Transverse colon (tissue), 4 donors: ENCODE measurements around the gene SLC22A23. TPM values are rescaled to one million over a fixed set of nuclear protein-coding genes. Genes with fewer than 3 reads are reported as not detected.

Experiments
- DNase-seq: peaks from one replicate; pipeline ENCODE4 v3.0.0-alpha.2; 2019
- H3K27ac ChIP-seq, 4 donors: fragments of 200-600 bp; sonication (generic); 2 replicates each; pipeline ENCODE4 v1.5.1; 2016 to 2018; ENCODE audit warnings: inconsistent platforms in 4 of 4
- H3K27me3 ChIP-seq: fragments of 200-600 bp; sonication (generic); 2 replicates; pipeline ENCODE4 v1.5.1; 2017; ENCODE audit warnings: inconsistent platforms
- H3K36me3 ChIP-seq, 4 donors: fragments of 200-600 bp; sonication (generic); 2 replicates each; pipeline ENCODE4 v1.5.1; 2017 to 2019; ENCODE audit warnings: inconsistent platforms in 4 of 4
- H3K4me1 ChIP-seq, 4 donors: fragments of 200-600 bp; sonication (generic); 2 replicates each; pipeline ENCODE4 v1.5.1; 2017 to 2020; ENCODE audit warnings: inconsistent platforms in 4 of 4
- H3K4me3 ChIP-seq, 4 donors: fragments of 200-600 bp; sonication (generic); 1 replicate in 1 of 4; 2 replicates in 3 of 4; pipeline versions ENCODE4 v1.5.1 to v1.6.1; 2017 to 2019; ENCODE audit warnings: inconsistent platforms in 4 of 4
- H3K9me3 ChIP-seq, 2 donors: fragments of 200-600 bp; sonication (generic); 2 replicates each; pipeline ENCODE4 v1.5.1; 2017 to 2019; ENCODE audit warnings: inconsistent platforms in 2 of 2
- EP300 ChIP-seq: sonication (generic); formaldehyde crosslinking; IDR thresholded peaks from one replicate; pipeline ENCODE4 v1.6.1; 2017; ENCODE audit warnings: antibody characterized with exemption, low read depth
- POLR2A ChIP-seq: fragments of 450-650 bp; IDR thresholded peaks from one replicate; pipeline ENCODE4 v1.6.1; 2016; ENCODE audit warnings: antibody characterized with exemption, mild to moderate bottlenecking, moderate library complexity
- POLR2AphosphoS5 ChIP-seq, 3 donors: sonication (generic); formaldehyde crosslinking; IDR thresholded peaks; one replicate each; pipeline ENCODE4 v1.6.1; 2016; ENCODE audit warnings: antibody characterized with exemption in 3 of 3
- WGBS, 2 donors: methylation state at CpG; one replicate each; pipeline ENCODE4 v1.1.5; 2018; ENCODE audit warnings: low coverage in 1 of 2; 5-methylcytosine and 5-hydroxymethylcytosine counted together
- in situ Hi-C, 4 donors: fragments of 200-750 bp; cut with MboI; loops; one replicate each; pipeline versions ENCODE4 v1.15.0 to v1.15.1; 2017; ENCODE audit warnings: low sequenced_read_pairs in 3 of 4, low pct_ligation_motif_present in 1 of 4, low pct_unique_long_range_greater_than_20kb in 1 of 4
- intact Hi-C: fragments of 100-400 bp; cut with DNase I; formaldehyde crosslinking; loops from one replicate; pipeline ENCODE4 v1.15.1; 2023; ENCODE audit warnings: low total_unique reads
- total RNA-seq, 4 donors: library from RNA; depleted of rRNA; stranded (reverse); fragments of >200 nt; gene quantifications; one replicate each; pipeline ENCODE4 v1.1.0, GENCODE V29; 2016
- TF ChIP-seq, protein P1 (sequence below), 5 experiments: fragments of 200-600 bp in 3 of 5; fragments of 450-650 bp in 2 of 5; sonication (generic) in 3 of 5; IDR thresholded peaks; 1 replicate in 2 of 5; 2 replicates in 3 of 5; pipeline ENCODE4 v1.5.1; 2016 to 2017; ENCODE audit warnings: antibody characterized with exemption in 5 of 5, inconsistent platforms in 3 of 5, mild to moderate bottlenecking in 2 of 5, moderate library complexity in 1 of 5

SLC22A23 gene
- total RNA-seq, 4 donors from 2014 or later, result 96.1 to 161 (median 117) TPM

DNA sequence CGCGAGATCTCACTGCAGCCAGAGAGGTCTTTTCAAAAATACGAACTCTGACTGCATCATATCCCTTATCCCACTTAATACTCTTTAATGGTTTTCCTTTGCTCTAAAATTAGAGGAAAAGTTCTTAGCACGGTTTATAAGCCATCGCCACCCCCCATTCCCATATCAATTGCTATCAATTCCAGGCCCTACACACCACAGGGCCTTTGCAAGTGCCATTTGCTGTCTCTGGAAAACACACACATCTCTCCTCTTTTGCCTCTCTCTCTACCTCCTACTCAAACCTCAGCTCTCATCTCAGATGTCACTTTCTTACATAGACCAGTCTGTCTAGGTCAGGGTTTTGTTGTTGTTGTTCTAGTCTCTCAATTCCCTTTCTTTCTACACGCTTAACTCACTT, 9.8 kb downstream of the SLC22A23 start:
- in situ Hi-C loops, result no loop called here
- Histone ChIP-seq H3K9me3 (no peaks in the 10 kb centered on the region), H3K4me1 (peaks cover 0 to 18% (median 6%) of the 10 kb centered on the region in 4 donors), H3K27me3 (no peaks in the 10 kb centered on the region), H3K4me3 (no peak overlapping the region), H3K27ac (no peak overlapping the region), H3K36me3 (no peaks in the 10 kb centered on the region)
- intact Hi-C loops, result no loop called here
- WGBS, 2 donors, result 89 to 92% methylated on average over 6 of the region's 6 CpGs
- DNase-seq, result no peak
- TF ChIP-seq POLR2A (no peak), EP300 (no peak), POLR2AphosphoS5 (IDR thresholded peaks at IDR 0.05) (no peak)
- TF ChIP-seq, protein P1, sequence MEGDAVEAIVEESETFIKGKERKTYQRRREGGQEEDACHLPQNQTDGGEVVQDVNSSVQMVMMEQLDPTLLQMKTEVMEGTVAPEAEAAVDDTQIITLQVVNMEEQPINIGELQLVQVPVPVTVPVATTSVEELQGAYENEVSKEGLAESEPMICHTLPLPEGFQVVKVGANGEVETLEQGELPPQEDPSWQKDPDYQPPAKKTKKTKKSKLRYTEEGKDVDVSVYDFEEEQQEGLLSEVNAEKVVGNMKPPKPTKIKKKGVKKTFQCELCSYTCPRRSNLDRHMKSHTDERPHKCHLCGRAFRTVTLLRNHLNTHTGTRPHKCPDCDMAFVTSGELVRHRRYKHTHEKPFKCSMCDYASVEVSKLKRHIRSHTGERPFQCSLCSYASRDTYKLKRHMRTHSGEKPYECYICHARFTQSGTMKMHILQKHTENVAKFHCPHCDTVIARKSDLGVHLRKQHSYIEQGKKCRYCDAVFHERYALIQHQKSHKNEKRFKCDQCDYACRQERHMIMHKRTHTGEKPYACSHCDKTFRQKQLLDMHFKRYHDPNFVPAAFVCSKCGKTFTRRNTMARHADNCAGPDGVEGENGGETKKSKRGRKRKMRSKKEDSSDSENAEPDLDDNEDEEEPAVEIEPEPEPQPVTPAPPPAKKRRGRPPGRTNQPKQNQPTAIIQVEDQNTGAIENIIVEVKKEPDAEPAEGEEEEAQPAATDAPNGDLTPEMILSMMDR (IDR thresholded peaks at IDR 0.05), result no peak

- Histone ChIP-seq H3K27ac (no peak overlapping the region), H3K4me1 (peaks cover 0 to 14% (median 5%) of the 10 kb centered on the region in 4 donors), H3K27me3 (no peaks in the 10 kb centered on the region), H3K4me3 (no peak overlapping the region), H3K9me3 (no peaks in the 10 kb centered on the region), H3K36me3 (no peaks in the 10 kb centered on the region)
- TF ChIP-seq, protein P1 (IDR thresholded peaks at IDR 0.05), result no peak
- TF ChIP-seq POLR2AphosphoS5 (IDR thresholded peaks at IDR 0.05) (no peak), POLR2A (no peak), EP300 (no peak)
- WGBS, 2 donors, result 80 to 86% methylated on average over 1 to 4 of the region's 4 CpGs
- no peak for DNase-seq
- in situ Hi-C loops (no loop called here), intact Hi-C loops (no loop called here)
Observed at GRCh38 chr6:3446184-3446583, 10.7 kb downstream of the SLC22A23 start.

DNA sequence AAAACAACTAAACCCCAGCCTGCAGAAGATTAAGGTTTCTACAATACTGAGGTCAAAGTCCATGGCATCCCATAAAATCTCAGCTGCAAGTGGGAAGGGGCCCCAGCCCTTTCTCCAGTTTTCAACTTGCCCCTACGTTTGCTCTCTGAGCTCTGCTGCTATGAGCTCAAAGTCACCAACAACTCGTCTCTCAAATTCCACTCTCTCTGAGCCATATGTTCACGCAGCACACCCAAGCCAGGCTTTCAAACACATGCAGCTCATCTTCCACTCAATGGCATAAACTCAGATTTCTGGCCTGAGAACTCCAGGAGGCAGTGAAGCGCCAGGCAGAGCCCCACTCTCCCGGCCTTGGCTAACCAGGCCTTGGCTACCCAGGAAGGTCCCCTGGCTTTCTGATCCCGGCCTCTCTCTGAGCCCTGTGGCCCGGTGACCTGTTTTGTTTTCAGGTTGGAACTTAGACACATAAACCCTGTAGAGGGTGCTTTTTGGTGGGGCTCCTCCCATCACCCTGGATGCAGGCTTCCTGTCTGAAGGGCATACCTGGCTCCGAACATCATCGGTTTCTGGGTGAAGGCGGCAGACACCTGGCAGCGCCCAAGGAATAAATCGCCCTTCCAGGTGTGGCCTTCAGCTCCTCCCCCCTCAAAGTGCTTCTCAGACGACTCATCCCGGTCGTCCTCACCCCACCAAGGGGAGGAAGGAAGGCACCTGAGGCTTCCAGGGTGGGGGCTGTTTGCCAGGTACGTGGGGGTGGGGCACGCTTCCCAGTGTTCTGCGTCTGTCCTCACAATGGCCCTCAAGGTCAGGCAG, 12.4 kb downstream of the SLC22A23 start:
- Histone ChIP-seq H3K4me1 (peaks cover 0 to 8% (median 3%) of the 10 kb centered on the region in 4 donors), H3K4me3 (no peak overlapping the region), H3K36me3 (no peaks in the 10 kb centered on the region), H3K9me3 (no peaks in the 10 kb centered on the region), H3K27ac (no peak overlapping the region), H3K27me3 (no peaks in the 10 kb centered on the region)
- intact Hi-C loops, result no loop called here
- in situ Hi-C loops, result no loop called here
- TF ChIP-seq, protein P1 (IDR thresholded peaks at IDR 0.05), result no peak
- TF ChIP-seq EP300 (no peak), POLR2A (no peak), POLR2AphosphoS5 (IDR thresholded peaks at IDR 0.05) (no peak)
- 60 to 78% methylated on average over 1 to 16 of the region's 18 CpGs for WGBS, 2 donors
- DNase-seq, result no peak

GRCh38 chr6:3443221-3443515, 13.7 kb downstream of the SLC22A23 start:
- in situ Hi-C loops, result no loop called here
- intact Hi-C loops, result no loop called here
- TF ChIP-seq EP300, result no peak
- no peak for TF ChIP-seq POLR2A
- no peak for TF ChIP-seq POLR2AphosphoS5 (IDR thresholded peaks at IDR 0.05)
- TF ChIP-seq, protein P1 (IDR thresholded peaks at IDR 0.05), result no peak
- Histone ChIP-seq H3K4me3 (no peak overlapping the region), H3K36me3 (no peaks in the 10 kb centered on the region), H3K9me3 (no peaks in the 10 kb centered on the region), H3K4me1 (peaks cover 4 to 20% (median 14%) of the 10 kb centered on the region in 4 donors), H3K27me3 (no peaks in the 10 kb centered on the region), H3K27ac (no peak overlapping the region)
- no peak for DNase-seq
- 64% methylated on average over 3 of the region's 3 CpGs; no CpG with 5 or more reads in 1 of the 2 donors for WGBS, 2 donors
